ENCODE results near the gene DBT. TPM values are rescaled to one million over a fixed set of nuclear protein-coding genes. Genes with fewer than 3 reads are reported as not detected.

DBT gene
- total RNA-seq, 1 donor from 2014 or later, result 15.7 TPM

DNA sequence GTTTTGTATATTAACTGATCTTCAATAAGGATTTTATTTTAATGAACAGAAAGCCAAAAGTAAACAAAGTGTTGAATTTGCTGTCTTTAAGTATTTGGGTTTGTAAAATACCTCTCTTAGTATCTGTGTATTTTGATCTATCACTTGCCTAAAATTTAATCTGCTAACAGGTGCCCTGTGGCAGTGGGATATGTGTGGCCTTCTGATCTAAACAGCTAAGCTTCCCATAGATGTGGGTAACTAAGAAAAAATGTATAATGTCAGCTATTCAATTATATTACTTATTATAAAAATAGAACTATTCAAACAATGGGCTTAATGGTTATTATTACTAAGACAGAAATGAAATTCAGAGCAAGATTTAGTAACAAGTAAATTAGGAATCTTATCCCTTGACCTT, 86.8 kb downstream of the DBT start:
- ATAC-seq, result no peak
- intact Hi-C loops (cut with DNase I), result no loop called here

DNA sequence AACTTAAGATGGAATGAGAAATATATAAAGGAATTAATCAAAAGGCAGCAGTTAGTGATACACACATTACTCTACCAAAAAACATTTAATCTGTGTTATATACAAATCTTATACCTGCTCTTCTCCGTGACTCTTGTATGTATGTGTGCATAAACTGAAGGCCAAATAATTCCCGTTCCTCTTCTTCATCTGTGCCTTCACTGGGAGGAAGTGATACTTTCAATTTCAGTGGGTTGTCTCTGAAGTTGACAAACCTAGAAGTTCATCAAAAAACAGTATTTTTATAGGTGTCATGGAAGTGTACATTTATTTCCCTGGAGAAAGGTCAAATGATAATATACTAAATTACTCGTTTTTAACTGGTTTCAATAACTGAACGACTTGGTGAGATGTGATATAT, 97.4 kb downstream of the DBT start:
- H3K4me1 ChIP-seq, result no peaks in the 10 kb centered on the region
- no peak overlapping the region for H3K27ac ChIP-seq
- no peaks in the 10 kb centered on the region for H3K27me3 ChIP-seq
- H3K4me3 ChIP-seq, result no peak overlapping the region
- no peaks in the 10 kb centered on the region for H3K9me3 ChIP-seq
- no peak for DNase-seq
- H3K36me3 ChIP-seq, result peaks cover 27% of the 10 kb centered on the region
- intact Hi-C loops (cut with DNase I), result no loop called here
- TF ChIP-seq, protein P1, sequence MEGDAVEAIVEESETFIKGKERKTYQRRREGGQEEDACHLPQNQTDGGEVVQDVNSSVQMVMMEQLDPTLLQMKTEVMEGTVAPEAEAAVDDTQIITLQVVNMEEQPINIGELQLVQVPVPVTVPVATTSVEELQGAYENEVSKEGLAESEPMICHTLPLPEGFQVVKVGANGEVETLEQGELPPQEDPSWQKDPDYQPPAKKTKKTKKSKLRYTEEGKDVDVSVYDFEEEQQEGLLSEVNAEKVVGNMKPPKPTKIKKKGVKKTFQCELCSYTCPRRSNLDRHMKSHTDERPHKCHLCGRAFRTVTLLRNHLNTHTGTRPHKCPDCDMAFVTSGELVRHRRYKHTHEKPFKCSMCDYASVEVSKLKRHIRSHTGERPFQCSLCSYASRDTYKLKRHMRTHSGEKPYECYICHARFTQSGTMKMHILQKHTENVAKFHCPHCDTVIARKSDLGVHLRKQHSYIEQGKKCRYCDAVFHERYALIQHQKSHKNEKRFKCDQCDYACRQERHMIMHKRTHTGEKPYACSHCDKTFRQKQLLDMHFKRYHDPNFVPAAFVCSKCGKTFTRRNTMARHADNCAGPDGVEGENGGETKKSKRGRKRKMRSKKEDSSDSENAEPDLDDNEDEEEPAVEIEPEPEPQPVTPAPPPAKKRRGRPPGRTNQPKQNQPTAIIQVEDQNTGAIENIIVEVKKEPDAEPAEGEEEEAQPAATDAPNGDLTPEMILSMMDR (IDR thresholded peaks at IDR 0.05), result no peak
- no peak for ATAC-seq

More for the DNA sequence above, 86.8 kb downstream of the DBT start:
- Histone ChIP-seq H3K4me3 (no peak overlapping the region), H3K27me3 (no peaks in the 10 kb centered on the region), H3K36me3 (no peaks in the 10 kb centered on the region), H3K27ac (no peak overlapping the region), H3K4me1 (no peaks in the 10 kb centered on the region), H3K9me3 (no peaks in the 10 kb centered on the region)
- DNase-seq, result no peak
- TF ChIP-seq, protein P1 (IDR thresholded peaks at IDR 0.05), result no peak

DNA sequence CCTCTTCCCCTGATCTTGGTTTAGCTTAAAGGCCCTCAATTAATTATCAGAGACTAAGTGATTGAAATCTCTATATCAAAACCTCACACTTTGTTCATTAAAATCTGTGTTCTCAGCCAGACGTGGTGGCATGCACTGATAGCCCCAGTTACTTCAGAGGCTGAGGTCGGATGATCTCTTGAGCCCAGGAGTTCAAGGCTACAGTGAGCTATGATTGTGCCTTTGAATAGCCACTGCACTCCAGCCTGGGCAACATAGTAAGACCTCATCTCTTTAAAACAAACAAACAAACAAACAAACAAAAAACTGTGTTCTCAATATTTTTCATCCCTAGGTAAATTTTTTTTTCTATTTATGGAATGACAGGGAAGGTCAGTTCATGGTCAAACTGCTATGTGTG, 98.0 kb downstream of the DBT start:
- Histone ChIP-seq H3K36me3 (peaks cover 33% of the 10 kb centered on the region), H3K27me3 (no peaks in the 10 kb centered on the region), H3K4me3 (no peak overlapping the region), H3K9me3 (no peaks in the 10 kb centered on the region), H3K4me1 (no peaks in the 10 kb centered on the region), H3K27ac (no peak overlapping the region)
- DNase-seq (no peak), ATAC-seq (no peak)
- TF ChIP-seq, protein P1 (IDR thresholded peaks at IDR 0.05), result no peak
- intact Hi-C loops (cut with DNase I), result no loop called here

DNA sequence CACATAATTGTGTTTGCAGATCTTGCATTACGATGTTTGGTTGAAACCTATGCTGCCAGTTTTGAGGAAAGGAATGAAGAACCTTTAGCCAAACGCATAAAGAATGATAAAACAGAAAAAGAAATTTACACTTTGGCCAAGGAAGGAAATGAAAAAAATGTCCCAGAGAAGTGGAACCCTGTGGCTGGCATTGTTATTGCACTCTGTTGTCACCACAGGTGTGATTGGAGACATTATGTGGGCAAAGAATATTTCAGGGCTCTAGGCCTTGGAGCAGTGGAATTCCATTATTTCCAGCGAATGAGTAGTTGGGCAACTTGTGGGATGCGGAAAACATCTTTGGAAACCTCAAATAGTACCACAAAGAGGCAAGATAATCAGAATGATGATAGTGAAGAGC, 101.8 kb downstream of the DBT start:
- Histone ChIP-seq H3K27ac (no peak overlapping the region), H3K27me3 (no peaks in the 10 kb centered on the region), H3K36me3 (peaks cover 71% of the 10 kb centered on the region), H3K9me3 (no peaks in the 10 kb centered on the region), H3K4me1 (no peaks in the 10 kb centered on the region), H3K4me3 (no peak overlapping the region)
- DNase-seq (no peak), ATAC-seq (no peak)
- TF ChIP-seq, protein P1 (IDR thresholded peaks at IDR 0.05), result no peak
- intact Hi-C loops (cut with DNase I), result no loop called here

DNA sequence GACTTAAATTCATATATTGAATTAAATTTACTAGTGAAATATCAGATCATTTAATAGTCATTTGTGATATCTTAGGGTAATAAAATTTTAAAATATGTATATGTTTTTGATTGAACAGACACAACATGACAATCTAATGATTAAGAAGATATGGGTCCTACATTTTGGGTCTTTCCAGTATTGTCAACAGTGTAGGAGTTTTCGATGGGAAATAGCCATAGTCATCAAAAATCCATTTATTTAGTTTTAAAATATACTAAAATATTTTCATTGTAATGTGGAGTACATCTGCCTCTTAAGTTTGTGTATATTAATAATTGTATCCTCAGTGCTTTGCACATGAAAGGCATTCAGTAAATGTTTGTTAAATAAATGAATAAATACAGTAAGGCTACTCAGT, 102.7 kb downstream of the DBT start:
- Histone ChIP-seq H3K4me3 (no peak overlapping the region), H3K27ac (no peak overlapping the region), H3K27me3 (no peaks in the 10 kb centered on the region), H3K4me1 (no peaks in the 10 kb centered on the region), H3K9me3 (no peaks in the 10 kb centered on the region), H3K36me3 (peaks cover 80% of the 10 kb centered on the region)
- no peak for ATAC-seq
- TF ChIP-seq, protein P1 (IDR thresholded peaks at IDR 0.05), result no peak
- intact Hi-C loops (cut with DNase I), result no loop called here
- DNase-seq, result no peak

DNA sequence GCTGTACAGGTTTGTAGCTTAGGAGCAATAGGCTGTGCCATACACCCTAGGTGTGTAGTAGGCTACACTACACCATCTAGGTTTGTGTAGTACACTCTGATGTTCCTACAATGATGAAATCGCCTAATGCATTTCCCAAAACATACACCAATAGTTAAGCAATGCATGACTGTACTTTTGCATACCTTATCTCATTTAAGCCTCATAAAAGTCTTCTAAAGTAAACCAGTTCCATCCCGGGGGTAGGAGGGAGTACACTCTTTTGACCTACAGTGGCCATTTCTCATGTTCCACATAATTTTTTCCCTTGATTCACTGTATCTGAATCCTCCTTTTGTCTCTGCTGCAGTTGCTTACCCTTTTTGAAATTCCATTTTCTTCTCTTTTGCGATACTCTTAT, 104.5 kb downstream of the DBT start:
- Histone ChIP-seq H3K36me3 (peaks cover 99% of the 10 kb centered on the region), H3K27me3 (no peaks in the 10 kb centered on the region), H3K4me3 (no peak overlapping the region), H3K27ac (no peak overlapping the region), H3K9me3 (no peaks in the 10 kb centered on the region), H3K4me1 (no peaks in the 10 kb centered on the region)
- intact Hi-C loops (cut with DNase I), result no loop called here
- TF ChIP-seq, protein P1 (IDR thresholded peaks at IDR 0.05), result no peak
- ATAC-seq (no peak), DNase-seq (no peak)

Data from upper lobe of right lung (tissue), 1 donor.